K562 (cell line): ENCODE data around the gene NUAK2. TPM values are rescaled to one million over a fixed set of nuclear protein-coding genes. Genes with fewer than 3 reads are reported as not detected.

Experiments used
- ATAC-seq: fragments of 200-7000 bp; cut with Tn5 transposase; 3 replicates; pipeline ENCODE4 v1.9.1; 2020; ENCODE audit warnings: moderate library complexity
- BruUV-seq: library from RNA; stranded (reverse); fragments of 400-500 nt; replicated peaks from 2 replicates; lab custom pipeline; 2021; lab: Mats Ljungman, UMichigan
- CTCF ChIA-PET: fragments of 300-600 bp; formaldehyde crosslinking; extraction: SDS; loops from one replicate; lab custom pipeline; 2021; ENCODE audit warnings: low intra/inter-chr PET ratio; lab: Yijun Ruan, JAX
- POLR2A ChIA-PET: fragments of 300-600, 350-650 bp; sonication (Branson Sonifier 250); formaldehyde crosslinking; extraction: SDS; loops from one replicate; lab custom pipeline; 2021; ENCODE audit warnings: antibody characterized with exemption, inconsistent platforms; lab: Yijun Ruan, JAX
- DNase-seq, 4 experiments: peaks; one replicate each; pipeline versions ENCODE4 v3.0.0 to v3.0.0-alpha.2; 2011 to 2018; ENCODE audit warnings: low spot score in 3 of 4, mixed read lengths in 3 of 4; ENCODE audit errors: extremely low read depth in 1 of 4
- FAIRE-seq: peaks from 2 replicates; lab custom pipeline; 2011; peaks lifted over from hg19 to GRCh38; lab: Jason Lieb, UNC
- H2AFZ ChIP-seq: 2 replicates; pipeline ENCODE4 v1.6.0; 2011; ENCODE audit warnings: low read depth, low read length, control low read depth, inconsistent platforms
- H3K27ac ChIP-seq: fragments of 200-600 bp; 3 replicates; pipeline ENCODE4 v1.8.0; 2011; ENCODE audit warnings: low read depth, mild to moderate bottlenecking, control low read depth, inconsistent platforms, low read length, moderate library complexity, mixed read lengths; ENCODE audit errors: extremely low read depth
- H3K27me3 ChIP-seq, 2 experiments: fragments of 300-600 bp in 1 of 2; 2 replicates in 1 of 2; 3 replicates in 1 of 2; pipeline versions ENCODE4 v1.6.0 to v1.8.0; 2011; ENCODE audit warnings: inconsistent platforms in 2 of 2, low read length in 2 of 2, mild to moderate bottlenecking in 1 of 2, mixed read lengths in 1 of 2, moderate library complexity in 1 of 2; ENCODE audit not compliant: control insufficient read depth in 2 of 2, insufficient read depth in 2 of 2
- H3K36me3 ChIP-seq: fragments of 300-600 bp; 3 replicates; pipeline ENCODE4 v1.8.0; 2011; ENCODE audit warnings: mild to moderate bottlenecking, low read length, inconsistent platforms; ENCODE audit not compliant: control insufficient read depth, insufficient read depth
- H3K4me1 ChIP-seq, 2 experiments: fragments of 200-600 bp in 1 of 2; replicated peaks in 1 of 2; 2 replicates in 1 of 2; 3 replicates in 1 of 2; pipeline versions ENCODE4 v1.5.1 to v1.8.0; 2011; ENCODE audit warnings: inconsistent platforms in 2 of 2, low read length in 2 of 2, mild to moderate bottlenecking in 1 of 2, mixed read lengths in 1 of 2, moderate library complexity in 1 of 2; ENCODE audit not compliant: control insufficient read depth in 2 of 2, insufficient read depth in 2 of 2
- H3K4me2 ChIP-seq: 2 replicates; pipeline ENCODE4 v1.6.1; 2011; ENCODE audit warnings: low read length, control low read depth, inconsistent platforms, mixed read lengths; ENCODE audit not compliant: insufficient read depth
- H3K4me3 ChIP-seq: fragments of 200-600 bp; sonication (generic), shearing (Covaris generic); 2 replicates; pipeline ENCODE4 v1.5.1; 2016; ENCODE audit warnings: control low read depth, inconsistent platforms
- H3K79me2 ChIP-seq: fragments of 200-600 bp; 3 replicates; pipeline ENCODE4 v1.8.0; 2011; ENCODE audit warnings: low read length, inconsistent platforms; ENCODE audit not compliant: control insufficient read depth, insufficient read depth
- H3K9ac ChIP-seq, 2 experiments: 2 replicates each; pipeline versions ENCODE4 v1.6.0 to v1.6.1; 2011; ENCODE audit warnings: low read depth in 2 of 2, low read length in 2 of 2, control low read depth in 1 of 2, inconsistent platforms in 1 of 2, mild to moderate bottlenecking in 1 of 2, mixed read lengths in 1 of 2; ENCODE audit not compliant: insufficient read depth in 1 of 2
- H3K9me1 ChIP-seq: one replicate; pipeline ENCODE4 v1.6.0; 2011; ENCODE audit warnings: inconsistent platforms, mild to moderate bottlenecking, low read length, moderate library complexity; ENCODE audit not compliant: control insufficient read depth, insufficient read depth
- H3K9me3 ChIP-seq: replicated peaks from 2 replicates; pipeline ENCODE4 v1.5.1; 2011; ENCODE audit warnings: low read depth, low read length, inconsistent platforms; ENCODE audit not compliant: control insufficient read depth, insufficient read depth
- H4K20me1 ChIP-seq: replicated peaks from 2 replicates; pipeline ENCODE4 v1.6.1; 2011; ENCODE audit warnings: low read length, inconsistent platforms, mixed read lengths; ENCODE audit not compliant: control insufficient read depth, insufficient read depth
- CBX2 ChIP-seq: fragments of 200-600 bp; sonication (generic); IDR thresholded peaks from one replicate; pipeline ENCODE4 v1.6.1; 2012; ENCODE audit warnings: mild to moderate bottlenecking, low read length, inconsistent platforms; ENCODE audit not compliant: insufficient read depth, poor library complexity, severe bottlenecking
- MNT ChIP-seq, 2 experiments: fragments of 450-650 bp; conservative IDR thresholded peaks; 2 replicates each; pipeline ENCODE4 v1.6.1; 2017; ENCODE audit warnings: mild to moderate bottlenecking in 2 of 2, moderate library complexity in 2 of 2
- NCOR1 ChIP-seq: fragments of 450-650 bp; IDR thresholded peaks from 2 replicates; pipeline ENCODE4 v1.6.1; 2016; ENCODE audit warnings: mild to moderate bottlenecking, moderate library complexity
- ZNF655 ChIP-seq: fragments of 250-450 bp; sonication (Bioruptor Pico); IDR thresholded peaks from 2 replicates; pipeline ENCODE4 v1.5.0; 2021
- WGBS: fragments of 100-300 bp; shearing (Covaris generic); methylation state at CpG from one replicate; pipeline ENCODE4 v1.1.6; 2016; ENCODE audit warnings: low coverage, mixed read lengths; ENCODE audit not compliant: insufficient coverage; ENCODE audit errors: missing lambda C conversion rate; 5-methylcytosine and 5-hydroxymethylcytosine counted together
- in situ Hi-C: fragments of 300-500 bp; cut with MboI; formaldehyde crosslinking; loops from 4 replicates; pipeline ENCODE4 v1.15.0; 2018; ENCODE audit warnings: inconsistent platforms, mixed read lengths
- intact Hi-C: fragments of 100-400 bp; cut with micrococcal nuclease; formaldehyde crosslinking; loops from 2 replicates; pipeline ENCODE4 v1.14.2; 2022
- polyA plus RNA-seq, 8 experiments: library from polyadenylated mRNA; depleted of rRNA in 4 of 8; stranded (reverse) in 5 of 8; unstranded in 3 of 8; fragments of >200 nt; fragmentation: Nextera tagmentation in 2 of 8; fragmentation: Illumina TruSeq in 1 of 8; extraction: Ambion mirVana in 2 of 8; extraction: Trizol in 1 of 8; gene quantifications; 2 replicates each; pipeline versions ENCODE4 v1.2.1 to v1.2.3, GENCODE V29; 2011 to 2014; ENCODE audit warnings: inconsistent platforms in 1 of 8, missing spikeins in 1 of 8
- total RNA-seq, 7 experiments: library from RNA; depleted of rRNA in 6 of 7; stranded (reverse); fragments of >200 nt in 6 of 7; fragmentation: Illumina TruSeq in 2 of 7; extraction: Trizol in 2 of 7; gene quantifications; 2 replicates each; pipeline versions ENCODE4 v1.2.1 to v1.2.3, GENCODE V29; 2011 to 2021; ENCODE audit warnings: low replicate concordance in 1 of 7

The NUAK2 gene
- total and polyA plus RNA-seq, 9 of the 15 experiments (the other 6 are each of a cell fraction or from before 2014, with no cell fraction given), result 0.04 to 0.44 (median 0.14) TPM

- Histone ChIP-seq H3K4me1 (peaks cover 6 to 15% of the 10 kb centered on the region in 2 experiments; a peak in 4 of 5 replicates), H3K9ac (no peak overlapping the region), H3K36me3 (no peaks in the 10 kb centered on the region), H3K4me3 (no peak overlapping the region), H3K9me3 (no peaks in the 10 kb centered on the region), H3K79me2 (no peaks in the 10 kb centered on the region), H3K4me2 (no peak overlapping the region), H3K27me3 (peaks cover 13 to 40% of the 10 kb centered on the region in 2 experiments; a peak in 4 of 5 replicates), H3K27ac (no peak overlapping the region), H3K9me1 (no peaks in the 10 kb centered on the region), H4K20me1 (no peaks in the 10 kb centered on the region; the same call in 1 of the 2 replicates), H2AFZ (0 out of 2 replicates have a peak overlapping the region, but pooled peaks have one; percentile 27)
- TF ChIP-seq NCOR1 (no peak), ZNF655 (no peak), MNT (conservative IDR thresholded peaks at IDR 0.05) (no peak), CBX2 (no peak)
- ATAC-seq (no peak), DNase-seq (no peak), FAIRE-seq (no peak)
- ChIA-PET POLR2A (interaction anchor here (0.6 to 1.1 kb wide), 4 partner anchors 18 to 207 kb away, joined by 3 to 4 read pairs (median 3); partner anchors contain the start of gene RBBP5), CTCF (interaction anchor here (0.6 kb wide), 1 partner anchor 20 kb away, joined by 4 read pairs; no protein-coding TSS in a partner anchor)
- in situ Hi-C loops (no loop called here), intact Hi-C loops (no loop called here)
- 26% methylated on average over 9 of the region's 9 CpGs for WGBS
- no TSS peak for BruUV-seq
Observed at GRCh38 chr1:205300149-205300548, 21.4 kb downstream of the NUAK2 start.
